Smooth muscle cell (in vitro differentiated cells): ENCODE measurements around the gene FBRS. TPM values are rescaled to one million over a fixed set of nuclear protein-coding genes. Genes with fewer than 3 reads are reported as not detected.

Experiments
- DNase-seq: peaks from one replicate; lab custom pipeline; 2025; ENCODE audit not compliant: unreplicated experiment; lab: John Stamatoyannopoulos, UW
- H2AFZ ChIP-seq: fragments of 200-600 bp; sonication (generic); 2 replicates; pipeline ENCODE4 v1.6.0; 2016; ENCODE audit warnings: antibody characterized with exemption, low read depth, mild to moderate bottlenecking
- H3F3A ChIP-seq: fragments of 200-600 bp; sonication (generic); 2 replicates; pipeline ENCODE4 v1.6.0; 2017; ENCODE audit warnings: antibody characterized with exemption, low read depth
- H3K27ac ChIP-seq: fragments of 200-600 bp; sonication (generic); 2 replicates; pipeline ENCODE4 v1.5.1; 2016; ENCODE audit warnings: low read depth, mild to moderate bottlenecking
- H3K27me3 ChIP-seq: fragments of 200-600 bp; sonication (generic); 2 replicates; pipeline ENCODE4 v1.6.1; 2016; ENCODE audit warnings: low read depth, mild to moderate bottlenecking
- H3K36me3 ChIP-seq: fragments of 200-600 bp; sonication (generic); 2 replicates; pipeline ENCODE4 v1.5.1; 2016; ENCODE audit warnings: low read depth
- H3K4me1 ChIP-seq: fragments of 200-600 bp; sonication (generic); 2 replicates; pipeline ENCODE4 v1.5.1; 2016; ENCODE audit warnings: low read depth
- H3K4me2 ChIP-seq: fragments of 200-600 bp; sonication (generic); 2 replicates; pipeline ENCODE4 v1.6.0; 2016; ENCODE audit warnings: mild to moderate bottlenecking
- H3K4me3 ChIP-seq: fragments of 200-600 bp; sonication (generic); 2 replicates; pipeline ENCODE4 v1.5.1; 2016; ENCODE audit warnings: mild to moderate bottlenecking
- H3K79me2 ChIP-seq: fragments of 200-600 bp; sonication (generic); 2 replicates; pipeline ENCODE4 v1.6.0; 2016; ENCODE audit warnings: low read depth, mild to moderate bottlenecking
- H3K9ac ChIP-seq: fragments of 200-600 bp; sonication (generic); 2 replicates; pipeline ENCODE4 v1.6.0; 2016; ENCODE audit warnings: low read depth
- H3K9me3 ChIP-seq: fragments of 200-600 bp; sonication (generic); replicated peaks from 2 replicates; pipeline ENCODE4 v1.5.1; 2016; ENCODE audit warnings: low read depth
- H4K20me1 ChIP-seq: fragments of 200-600 bp; sonication (generic); 2 replicates; pipeline ENCODE4 v1.6.0; 2016; ENCODE audit warnings: low read depth
- WGBS: methylation state at CpG from one replicate; pipeline ENCODE4 v1.1.7; 2016; ENCODE audit warnings: low lambda C conversion rate; 5-methylcytosine and 5-hydroxymethylcytosine counted together
- polyA plus RNA-seq: library from polyadenylated mRNA; unstranded; fragments of >200 nt; fragmentation: Nextera tagmentation; extraction: Ambion mirVana; gene quantifications from 2 replicates; pipeline ENCODE4 v1.2.1, GENCODE V29; 2016
- total RNA-seq: library from RNA; depleted of rRNA; stranded (reverse); fragments of >200 nt; gene quantifications from 2 replicates; pipeline ENCODE4 v1.2.3, GENCODE V29; 2014
- TF ChIP-seq, protein P1 (sequence below): fragments of 200-600 bp; sonication (generic); IDR thresholded peaks from 2 replicates; pipeline ENCODE4 v1.5.1; 2017; ENCODE audit warnings: borderline replicate concordance, mild to moderate bottlenecking, antibody characterized with exemption; ENCODE audit not compliant: insufficient read depth, poor library complexity, severe bottlenecking

FBRS gene
- total and polyA plus RNA-seq, 2 experiments from 2014 or later = 18.3 to 21.9 TPM

DNA sequence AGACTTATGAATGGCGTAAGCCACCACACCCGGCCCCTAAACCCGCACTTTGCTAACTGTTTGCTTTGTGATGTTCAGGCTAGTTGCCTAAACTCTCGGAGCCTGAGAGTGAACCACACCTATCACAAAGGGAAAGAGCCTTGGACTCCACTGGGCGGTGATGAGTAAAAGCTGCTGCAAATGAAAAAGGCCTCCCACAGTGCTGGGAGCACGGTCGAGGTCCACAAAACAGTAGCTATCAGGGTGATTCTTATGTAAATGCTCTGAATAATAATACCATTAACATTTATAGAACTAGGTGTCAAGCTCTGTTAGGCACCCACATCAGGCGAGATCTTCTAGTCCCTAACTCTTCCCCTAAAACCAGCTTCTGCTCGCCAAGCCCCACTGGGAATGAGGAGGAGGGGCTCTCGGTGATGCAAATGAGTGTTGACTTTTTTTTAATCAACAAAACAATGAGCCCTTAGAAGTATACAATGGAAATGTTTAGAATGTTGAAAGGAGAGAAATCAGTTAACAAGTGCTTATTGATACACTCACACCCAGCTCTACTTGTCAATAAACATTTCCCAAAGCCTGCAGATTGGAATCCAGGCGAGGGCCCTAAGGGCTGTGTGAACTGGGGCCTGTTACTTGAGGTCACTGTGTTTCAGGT, 19.8 kb downstream of the FBRS start:
- no peak overlapping the region for H2AFZ ChIP-seq
- no peaks in the 10 kb centered on the region for H3K79me2 ChIP-seq
- H3K9me3 ChIP-seq = no peaks in the 10 kb centered on the region
- no peak overlapping the region for H3K9ac ChIP-seq
- H3K4me2 ChIP-seq = no peak overlapping the region
- no peak overlapping the region for H3K4me3 ChIP-seq
- no peaks in the 10 kb centered on the region for H3F3A ChIP-seq
- H4K20me1 ChIP-seq = no peaks in the 10 kb centered on the region
- no peak overlapping the region for H3K27ac ChIP-seq
- no peaks in the 10 kb centered on the region for H3K4me1 ChIP-seq
- H3K27me3 ChIP-seq = peaks cover 8% of the 10 kb centered on the region
- H3K36me3 ChIP-seq = no peaks in the 10 kb centered on the region
- 40% methylated on average over 11 of the region's 11 CpGs for WGBS
- TF ChIP-seq, protein P1, sequence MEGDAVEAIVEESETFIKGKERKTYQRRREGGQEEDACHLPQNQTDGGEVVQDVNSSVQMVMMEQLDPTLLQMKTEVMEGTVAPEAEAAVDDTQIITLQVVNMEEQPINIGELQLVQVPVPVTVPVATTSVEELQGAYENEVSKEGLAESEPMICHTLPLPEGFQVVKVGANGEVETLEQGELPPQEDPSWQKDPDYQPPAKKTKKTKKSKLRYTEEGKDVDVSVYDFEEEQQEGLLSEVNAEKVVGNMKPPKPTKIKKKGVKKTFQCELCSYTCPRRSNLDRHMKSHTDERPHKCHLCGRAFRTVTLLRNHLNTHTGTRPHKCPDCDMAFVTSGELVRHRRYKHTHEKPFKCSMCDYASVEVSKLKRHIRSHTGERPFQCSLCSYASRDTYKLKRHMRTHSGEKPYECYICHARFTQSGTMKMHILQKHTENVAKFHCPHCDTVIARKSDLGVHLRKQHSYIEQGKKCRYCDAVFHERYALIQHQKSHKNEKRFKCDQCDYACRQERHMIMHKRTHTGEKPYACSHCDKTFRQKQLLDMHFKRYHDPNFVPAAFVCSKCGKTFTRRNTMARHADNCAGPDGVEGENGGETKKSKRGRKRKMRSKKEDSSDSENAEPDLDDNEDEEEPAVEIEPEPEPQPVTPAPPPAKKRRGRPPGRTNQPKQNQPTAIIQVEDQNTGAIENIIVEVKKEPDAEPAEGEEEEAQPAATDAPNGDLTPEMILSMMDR = no peak
- no peak for DNase-seq

DNA sequence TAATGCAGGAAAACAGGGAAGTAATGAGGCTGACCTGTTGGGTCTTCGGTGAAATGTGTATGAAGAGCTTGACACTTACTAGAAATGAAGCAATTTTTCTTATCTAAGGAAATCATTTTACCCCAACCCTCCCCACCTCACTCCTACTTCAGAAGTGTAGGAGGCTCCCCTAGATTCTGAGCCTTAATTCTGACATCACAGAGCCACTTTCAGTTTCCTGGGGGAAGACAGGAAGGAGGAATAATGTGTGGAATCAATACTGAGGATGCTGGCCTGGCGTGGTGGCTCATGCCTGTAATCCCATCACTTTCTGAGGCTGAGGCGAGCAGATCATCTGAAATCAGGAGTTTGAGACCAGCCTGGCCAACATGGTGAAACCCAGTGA, 20.3 kb downstream of the FBRS start:
- no peak overlapping the region for H2AFZ ChIP-seq
- no peak overlapping the region for H3K27ac ChIP-seq
- no peaks in the 10 kb centered on the region for H3K4me1 ChIP-seq
- DNase-seq = no peak
- no peak overlapping the region for H3K4me3 ChIP-seq
- TF ChIP-seq, protein P1 = no peak
- no peaks in the 10 kb centered on the region for H3K79me2 ChIP-seq
- WGBS = 69% methylated on average over 3 of the region's 3 CpGs
- H3K9me3 ChIP-seq = no peaks in the 10 kb centered on the region
- H3K9ac ChIP-seq = no peak overlapping the region
- peaks cover 8% of the 10 kb centered on the region for H3K27me3 ChIP-seq
- no peaks in the 10 kb centered on the region for H4K20me1 ChIP-seq
- H3K4me2 ChIP-seq = no peak overlapping the region
- H3F3A ChIP-seq = no peaks in the 10 kb centered on the region
- no peaks in the 10 kb centered on the region for H3K36me3 ChIP-seq

DNA sequence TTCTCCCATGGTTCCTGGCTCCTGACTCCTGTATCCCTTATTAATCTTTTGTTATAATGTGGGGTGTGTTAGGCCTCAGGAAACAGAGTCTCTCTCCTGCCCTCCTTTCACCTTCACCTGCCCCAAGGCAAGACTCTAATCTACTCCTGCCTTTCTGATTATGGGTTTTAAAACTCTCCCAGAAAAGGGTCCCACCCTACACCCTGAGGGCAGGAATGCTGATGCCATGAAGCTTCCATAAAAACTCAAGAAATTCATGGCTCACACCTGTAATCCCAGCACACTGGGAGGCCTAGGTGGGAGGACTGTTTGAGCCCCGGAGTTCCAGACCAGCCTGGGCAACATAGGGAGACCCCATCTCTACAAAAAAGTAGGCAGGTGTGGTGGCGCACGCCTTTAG, 22.1 kb downstream of the FBRS start:
- Histone ChIP-seq H4K20me1 (no peaks in the 10 kb centered on the region), H3K27me3 (peaks cover 8% of the 10 kb centered on the region), H3K36me3 (no peaks in the 10 kb centered on the region), H3K4me1 (no peaks in the 10 kb centered on the region), H2AFZ (no peak overlapping the region), H3F3A (no peaks in the 10 kb centered on the region), H3K79me2 (no peaks in the 10 kb centered on the region), H3K27ac (no peak overlapping the region), H3K4me3 (no peak overlapping the region), H3K9ac (no peak overlapping the region), H3K4me2 (no peak overlapping the region), H3K9me3 (no peaks in the 10 kb centered on the region)
- DNase-seq = no peak
- TF ChIP-seq, protein P1 = no peak
- 96% methylated on average over 3 of the region's 3 CpGs for WGBS

DNA sequence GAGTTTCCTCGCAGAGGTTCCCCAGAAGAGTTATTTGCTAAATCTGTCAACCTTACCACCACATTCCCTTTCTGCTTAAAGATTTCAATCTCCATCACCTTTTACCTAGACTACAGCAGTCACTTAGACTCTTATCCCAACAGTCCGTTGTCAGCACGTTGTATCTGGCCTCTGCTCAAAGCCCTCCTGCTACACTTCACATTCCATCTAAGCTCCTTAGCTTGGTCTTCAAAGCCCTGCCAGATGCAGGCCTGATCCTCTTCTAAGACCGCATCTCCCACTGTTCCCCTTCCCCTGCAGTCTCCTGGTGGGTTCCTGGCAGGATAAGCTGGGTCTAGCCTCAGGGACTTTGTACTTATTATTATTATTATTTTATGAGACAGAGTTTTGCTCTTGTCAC, 30.5 kb downstream of the FBRS start:
- H2AFZ ChIP-seq = no peak overlapping the region
- H3K27me3 ChIP-seq = no peaks in the 10 kb centered on the region
- TF ChIP-seq, protein P1 = no peak
- H4K20me1 ChIP-seq = no peaks in the 10 kb centered on the region
- no peaks in the 10 kb centered on the region for H3K36me3 ChIP-seq
- WGBS = 76% methylated on average over 4 of the region's 4 CpGs
- no peaks in the 10 kb centered on the region for H3F3A ChIP-seq
- H3K79me2 ChIP-seq = no peaks in the 10 kb centered on the region
- no peaks in the 10 kb centered on the region for H3K4me1 ChIP-seq
- no peak overlapping the region for H3K4me3 ChIP-seq
- DNase-seq = no peak
- no peak overlapping the region for H3K27ac ChIP-seq
- no peaks in the 10 kb centered on the region for H3K9me3 ChIP-seq
- no peak overlapping the region for H3K9ac ChIP-seq
- H3K4me2 ChIP-seq = no peak overlapping the region
